Prostate gland (tissue), 2 donors: ENCODE results near the gene WWOX. TPM values are rescaled to one million over a fixed set of nuclear protein-coding genes. Genes with fewer than 3 reads are reported as not detected.

Experiments used
- DNase-seq: peaks from one replicate; pipeline ENCODE4 v3.0.0-alpha.2; 2019; ENCODE audit warnings: low spot score
- H3K27ac ChIP-seq, 2 donors: fragments of 200-600 bp; sonication (generic); 2 replicates each; pipeline ENCODE4 v1.5.1; 2017 to 2019
- H3K27me3 ChIP-seq: fragments of 200-600 bp; sonication (generic); replicated peaks from 2 replicates; pipeline ENCODE4 v1.5.1; 2019; ENCODE audit not compliant: insufficient read depth
- H3K36me3 ChIP-seq, 2 donors: fragments of 200-600 bp; sonication (generic); 1 replicate in 1 of 2; 2 replicates in 1 of 2; pipeline versions ENCODE4 v1.5.1 to v1.8.1; 2017 to 2019
- H3K4me1 ChIP-seq: fragments of 200-600 bp; sonication (generic); replicated peaks from 2 replicates; pipeline ENCODE4 v1.5.1; 2019
- H3K4me3 ChIP-seq, 2 donors: fragments of 200-600 bp; sonication (generic); 2 replicates each; pipeline ENCODE4 v1.5.1; 2017 to 2019
- H3K9me3 ChIP-seq: fragments of 200-600 bp; sonication (generic); 2 replicates; pipeline ENCODE4 v1.5.1; 2017
- POLR2A ChIP-seq: fragments of 450-650 bp; IDR thresholded peaks from one replicate; pipeline ENCODE4 v1.6.1; 2016; ENCODE audit warnings: antibody characterized with exemption, mild to moderate bottlenecking
- POLR2AphosphoS5 ChIP-seq: sonication (generic); formaldehyde crosslinking; IDR thresholded peaks from one replicate; pipeline ENCODE4 v1.6.1; 2017; ENCODE audit warnings: antibody characterized with exemption
- WGBS: methylation state at CpG from one replicate; pipeline ENCODE4 v1.1.5; 2018; 5-methylcytosine and 5-hydroxymethylcytosine counted together
- intact Hi-C: fragments of 100-400 bp; cut with DNase I; formaldehyde crosslinking; loops from one replicate; pipeline ENCODE4 v1.14.2; 2022
- total RNA-seq, 2 donors: library from RNA; depleted of rRNA; stranded (reverse); fragments of >200 nt; gene quantifications; one replicate each; pipeline ENCODE4 v1.1.0, GENCODE V29; 2016
- TF ChIP-seq, protein P1 (sequence below), 4 experiments: fragments of 200-600 bp in 2 of 4; fragments of 450-650 bp in 2 of 4; sonication (generic) in 2 of 4; IDR thresholded peaks; 1 replicate in 3 of 4; 2 replicates in 1 of 4; pipeline ENCODE4 v1.5.1; 2016 to 2019; ENCODE audit warnings: antibody characterized with exemption in 4 of 4, mild to moderate bottlenecking in 2 of 4, moderate library complexity in 2 of 4

The WWOX gene
- total RNA-seq, 2 donors from 2014 or later = 93.2 to 99.4 TPM

DNA sequence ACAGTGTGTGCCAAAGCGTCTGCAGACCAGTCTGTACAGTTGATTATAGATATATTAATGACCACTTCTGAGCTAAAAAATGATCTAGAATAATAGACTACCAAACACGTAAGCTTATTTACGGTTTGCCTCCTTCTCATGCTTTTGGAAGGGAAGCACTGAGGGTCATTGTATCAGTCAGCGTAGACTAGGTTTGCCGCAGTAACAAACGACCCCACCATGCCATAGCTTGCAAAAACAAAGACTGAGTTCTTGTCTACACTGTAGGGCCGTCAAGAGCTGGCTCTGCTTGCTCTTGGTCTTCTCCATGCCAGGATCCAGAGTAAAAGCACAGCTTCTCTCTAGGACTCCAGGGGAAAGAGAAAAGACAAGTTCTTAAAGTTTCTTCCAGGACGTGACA, 820.4 kb downstream of the WWOX start:
- Histone ChIP-seq H3K9me3 (no peaks in the 10 kb centered on the region), H3K27me3 (no peaks in the 10 kb centered on the region), H3K27ac (no peak overlapping the region), H3K4me3 (no peak overlapping the region), H3K4me1 (no peaks in the 10 kb centered on the region), H3K36me3 (no peaks in the 10 kb centered on the region)
- intact Hi-C loops = no loop called here
- TF ChIP-seq POLR2A (no peak), POLR2AphosphoS5 (no peak)
- TF ChIP-seq, protein P1, sequence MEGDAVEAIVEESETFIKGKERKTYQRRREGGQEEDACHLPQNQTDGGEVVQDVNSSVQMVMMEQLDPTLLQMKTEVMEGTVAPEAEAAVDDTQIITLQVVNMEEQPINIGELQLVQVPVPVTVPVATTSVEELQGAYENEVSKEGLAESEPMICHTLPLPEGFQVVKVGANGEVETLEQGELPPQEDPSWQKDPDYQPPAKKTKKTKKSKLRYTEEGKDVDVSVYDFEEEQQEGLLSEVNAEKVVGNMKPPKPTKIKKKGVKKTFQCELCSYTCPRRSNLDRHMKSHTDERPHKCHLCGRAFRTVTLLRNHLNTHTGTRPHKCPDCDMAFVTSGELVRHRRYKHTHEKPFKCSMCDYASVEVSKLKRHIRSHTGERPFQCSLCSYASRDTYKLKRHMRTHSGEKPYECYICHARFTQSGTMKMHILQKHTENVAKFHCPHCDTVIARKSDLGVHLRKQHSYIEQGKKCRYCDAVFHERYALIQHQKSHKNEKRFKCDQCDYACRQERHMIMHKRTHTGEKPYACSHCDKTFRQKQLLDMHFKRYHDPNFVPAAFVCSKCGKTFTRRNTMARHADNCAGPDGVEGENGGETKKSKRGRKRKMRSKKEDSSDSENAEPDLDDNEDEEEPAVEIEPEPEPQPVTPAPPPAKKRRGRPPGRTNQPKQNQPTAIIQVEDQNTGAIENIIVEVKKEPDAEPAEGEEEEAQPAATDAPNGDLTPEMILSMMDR (IDR thresholded peaks at IDR 0.05) = no peak
- no peak for DNase-seq
- 82% methylated on average over 8 of the region's 8 CpGs for WGBS

GRCh38 chr16:78920621-78921020, 821.2 kb downstream of the WWOX start:
- WGBS = 42% methylated on average over 3 of the region's 3 CpGs
- H3K9me3 ChIP-seq = no peaks in the 10 kb centered on the region
- no peak overlapping the region for H3K27ac ChIP-seq
- H3K27me3 ChIP-seq = no peaks in the 10 kb centered on the region
- H3K36me3 ChIP-seq = no peaks in the 10 kb centered on the region
- TF ChIP-seq, protein P1 (IDR thresholded peaks at IDR 0.05) = no peak
- TF ChIP-seq POLR2A (no peak), POLR2AphosphoS5 (no peak)
- DNase-seq = no peak
- H3K4me1 ChIP-seq = no peaks in the 10 kb centered on the region
- no peak overlapping the region for H3K4me3 ChIP-seq
- intact Hi-C loops = no loop called here

GRCh38 chr16:78925083-78925767, 825.8 kb downstream of the WWOX start:
- H3K27me3 ChIP-seq = no peaks in the 10 kb centered on the region
- 66% methylated on average over 8 of the region's 8 CpGs for WGBS
- H3K36me3 ChIP-seq = no peaks in the 10 kb centered on the region
- H3K27ac ChIP-seq = no peak overlapping the region
- no peak for DNase-seq
- no peaks in the 10 kb centered on the region for H3K4me1 ChIP-seq
- intact Hi-C loops = no loop called here
- TF ChIP-seq, protein P1 (IDR thresholded peaks at IDR 0.05) = peak in 1 of 4 experiments; percentile 7
- TF ChIP-seq POLR2AphosphoS5 = no peak
- no peak for TF ChIP-seq POLR2A
- H3K4me3 ChIP-seq = no peak overlapping the region
- no peaks in the 10 kb centered on the region for H3K9me3 ChIP-seq

- intact Hi-C loops = no loop called here
- H3K27me3 ChIP-seq = no peaks in the 10 kb centered on the region
- DNase-seq = no peak
- no peak overlapping the region for H3K27ac ChIP-seq
- TF ChIP-seq POLR2A = no peak
- TF ChIP-seq, protein P1 (IDR thresholded peaks at IDR 0.05) = no peak
- TF ChIP-seq POLR2AphosphoS5 = no peak
- H3K4me3 ChIP-seq = no peak overlapping the region
- WGBS = 94% methylated on average over 5 of the region's 5 CpGs
- no peaks in the 10 kb centered on the region for H3K4me1 ChIP-seq
- H3K36me3 ChIP-seq = no peaks in the 10 kb centered on the region
- H3K9me3 ChIP-seq = no peaks in the 10 kb centered on the region
Observed at GRCh38 chr16:78926723-78927210, 827.3 kb downstream of the WWOX start.

DNA sequence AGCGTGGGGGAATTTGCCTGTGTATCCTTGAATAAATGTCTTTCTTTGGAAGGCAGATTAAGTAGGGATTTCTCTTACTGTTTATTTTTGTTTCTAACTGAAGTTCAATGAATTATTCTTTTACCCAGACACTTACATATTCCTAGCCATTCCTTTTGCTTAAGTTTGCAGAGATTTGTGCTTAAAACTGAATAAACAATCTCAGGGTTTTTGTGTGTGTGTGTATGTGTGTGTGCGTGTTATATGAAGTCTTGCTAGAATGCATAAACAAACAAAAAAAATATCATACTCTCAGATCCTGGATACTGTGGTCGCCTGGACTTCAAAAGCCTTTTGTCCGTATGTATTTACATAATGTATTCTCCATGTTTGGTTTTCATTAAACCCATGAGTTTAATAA, 828.3 kb downstream of the WWOX start:
- WGBS = 50% methylated on average over 4 of the region's 4 CpGs
- no peaks in the 10 kb centered on the region for H3K9me3 ChIP-seq
- TF ChIP-seq POLR2A (no peak), POLR2AphosphoS5 (no peak)
- TF ChIP-seq, protein P1 (IDR thresholded peaks at IDR 0.05) = no peak
- H3K27me3 ChIP-seq = no peaks in the 10 kb centered on the region
- no peaks in the 10 kb centered on the region for H3K4me1 ChIP-seq
- H3K4me3 ChIP-seq = no peak overlapping the region
- H3K36me3 ChIP-seq = no peaks in the 10 kb centered on the region
- intact Hi-C loops = no loop called here
- no peak overlapping the region for H3K27ac ChIP-seq
- no peak for DNase-seq
